HG03460 (cell line): Measurements from ENCODE around the gene GTSF1L.

ENCODE experiments used
- ATAC-seq: cut with Tn5 transposase; IDR thresholded peaks from one replicate; pipeline ENCODE4 v1.9.1; 2021; ENCODE audit not compliant: unreplicated experiment

Gene GTSF1L

DNA sequence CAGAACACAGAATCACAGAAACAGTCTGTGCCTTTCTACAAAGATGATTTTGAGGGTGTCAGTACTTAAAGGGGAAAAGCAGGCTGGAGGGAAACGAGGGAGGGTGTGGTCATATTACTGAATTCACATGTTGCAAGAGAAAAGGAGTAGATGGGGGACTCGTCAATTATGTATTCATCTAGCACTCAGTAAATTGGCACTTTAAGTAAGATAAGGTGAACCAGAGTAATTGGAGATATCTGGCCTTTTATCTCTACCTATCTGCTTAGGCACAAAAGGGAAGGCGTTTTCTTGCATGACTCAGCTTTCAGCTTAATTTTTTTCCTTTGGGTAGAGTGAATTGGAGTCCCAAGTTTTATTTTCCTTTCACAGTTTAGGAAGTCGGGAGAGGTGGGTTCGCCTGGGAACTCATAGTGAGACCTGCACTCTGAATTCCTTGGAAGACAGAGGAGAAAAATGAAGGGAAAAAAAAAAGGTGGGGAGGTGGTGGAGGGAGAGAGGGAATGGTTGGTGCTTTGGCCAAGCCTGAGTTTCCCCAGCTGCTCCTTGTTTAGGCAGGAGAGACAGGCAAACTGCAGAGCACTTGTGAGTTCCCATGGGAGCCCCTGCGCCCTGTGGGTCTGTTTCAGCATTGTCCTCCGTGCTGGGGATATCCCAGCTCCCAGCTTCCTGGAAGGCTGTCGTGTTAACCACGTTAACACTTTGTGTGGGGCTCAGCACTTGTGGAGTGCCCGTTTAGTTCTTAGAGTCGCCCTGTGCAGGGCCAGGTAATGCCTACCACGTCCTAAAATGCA, 19.7 kb upstream of the GTSF1L start:
- no peak for ATAC-seq

DNA sequence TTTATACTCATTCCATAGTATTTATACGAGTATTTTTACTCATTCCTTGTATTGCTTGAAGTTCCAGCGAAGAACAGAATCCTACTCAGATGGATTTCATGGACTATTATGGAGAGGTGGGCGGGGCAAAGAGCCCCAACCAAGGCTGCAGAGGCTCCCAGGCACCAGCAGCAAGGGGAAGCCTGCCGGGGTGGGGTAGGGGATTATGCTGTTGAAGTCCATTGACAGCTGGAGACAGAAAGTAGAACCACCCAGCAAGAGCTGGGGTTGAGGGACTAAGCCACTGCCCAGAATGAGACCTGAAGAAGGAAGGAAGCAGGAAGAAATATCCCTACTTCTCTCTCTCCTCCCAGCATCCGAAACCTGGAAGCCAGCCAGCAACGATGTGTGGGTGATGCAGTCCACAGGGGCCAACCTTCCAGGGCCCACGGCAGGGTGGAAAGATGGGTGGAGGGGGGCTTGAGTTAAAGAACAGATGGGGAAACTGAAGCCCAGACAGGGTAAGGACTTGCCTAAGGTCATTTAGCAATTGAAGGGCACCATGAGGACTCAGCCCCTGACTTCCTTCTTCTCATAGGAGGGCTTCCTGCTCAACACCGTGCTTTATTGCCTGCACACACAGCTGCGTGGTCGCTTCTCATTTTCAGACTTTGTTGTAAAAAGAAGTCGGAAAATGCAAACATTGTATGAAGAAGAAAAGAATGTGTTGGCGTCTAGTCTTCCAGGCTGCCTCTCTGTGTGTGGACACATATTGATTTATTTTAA, 18.3 kb upstream of the GTSF1L start:
- no peak for ATAC-seq

DNA sequence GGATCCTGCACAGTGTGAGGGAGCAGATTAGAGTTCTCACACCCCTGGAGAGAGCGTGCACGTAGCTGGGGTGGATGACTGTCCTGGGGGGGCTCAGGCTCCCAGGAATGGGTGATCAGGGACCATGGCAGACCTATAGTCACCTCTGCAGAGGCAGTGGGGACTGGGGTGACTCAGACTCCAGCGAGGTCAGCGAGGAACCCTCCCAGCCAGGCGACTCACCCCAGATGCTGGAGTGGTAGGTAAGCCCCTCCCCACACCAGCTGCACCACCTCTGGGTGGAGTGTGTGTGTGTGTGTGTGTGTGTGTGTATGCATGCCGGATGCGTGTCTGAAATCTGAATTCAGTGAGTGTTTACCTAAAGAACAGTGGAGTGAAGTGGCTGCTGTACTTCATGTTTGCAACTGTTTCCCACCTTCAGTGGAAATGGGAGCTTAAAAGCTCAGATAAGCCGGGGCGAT, 17.4 kb upstream of the GTSF1L start:
- ATAC-seq: no peak

DNA sequence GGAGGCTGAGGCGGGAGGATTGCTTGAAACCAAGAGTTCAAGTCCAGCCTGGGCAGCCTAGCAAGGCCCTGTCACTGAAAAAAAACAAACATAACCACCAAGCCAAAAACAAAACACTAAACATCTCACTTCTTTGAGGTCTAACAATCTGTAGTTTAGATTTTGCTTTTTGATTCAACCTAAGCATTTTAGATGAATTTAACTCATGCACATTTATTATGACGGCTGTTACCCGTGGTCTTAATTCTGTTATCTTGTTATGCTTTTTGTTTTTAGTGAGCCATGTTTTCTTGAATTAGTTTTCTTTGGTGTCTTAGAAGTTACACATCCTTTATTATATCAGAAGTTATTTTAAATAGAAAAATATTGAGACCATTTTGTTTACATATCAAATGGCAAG, 13.8 kb upstream of the GTSF1L start:
- ATAC-seq: no peak

DNA sequence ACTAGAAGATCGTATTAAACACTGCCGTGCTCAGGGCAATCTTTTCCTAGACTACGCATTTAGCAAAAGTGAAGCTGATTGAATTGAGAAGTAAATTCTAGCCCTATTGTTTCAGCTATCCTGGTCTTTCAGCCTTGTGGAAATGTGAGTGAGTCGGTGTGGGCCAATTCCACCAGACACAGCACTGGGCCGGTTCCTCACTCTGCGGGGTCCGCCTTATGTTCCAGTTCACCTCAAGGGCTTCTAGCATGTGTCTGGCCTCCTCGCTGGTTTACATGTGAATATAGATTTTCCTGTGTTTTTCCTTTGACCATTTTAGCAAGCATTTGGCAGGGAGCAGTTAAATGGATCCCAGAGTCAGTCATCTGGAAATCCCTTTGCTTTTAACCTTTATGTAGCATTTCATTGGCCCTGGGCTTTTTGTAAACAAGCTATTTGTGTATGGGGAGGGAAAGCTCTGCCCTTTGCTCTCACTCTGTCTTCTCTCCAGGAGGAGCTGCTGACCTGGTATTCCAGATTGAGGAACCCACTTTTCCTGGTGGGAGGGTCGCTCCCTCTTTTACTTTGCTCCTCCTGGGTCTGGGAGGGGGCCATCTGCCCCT, 12.4 kb upstream of the GTSF1L start:
- ATAC-seq: no peak

DNA sequence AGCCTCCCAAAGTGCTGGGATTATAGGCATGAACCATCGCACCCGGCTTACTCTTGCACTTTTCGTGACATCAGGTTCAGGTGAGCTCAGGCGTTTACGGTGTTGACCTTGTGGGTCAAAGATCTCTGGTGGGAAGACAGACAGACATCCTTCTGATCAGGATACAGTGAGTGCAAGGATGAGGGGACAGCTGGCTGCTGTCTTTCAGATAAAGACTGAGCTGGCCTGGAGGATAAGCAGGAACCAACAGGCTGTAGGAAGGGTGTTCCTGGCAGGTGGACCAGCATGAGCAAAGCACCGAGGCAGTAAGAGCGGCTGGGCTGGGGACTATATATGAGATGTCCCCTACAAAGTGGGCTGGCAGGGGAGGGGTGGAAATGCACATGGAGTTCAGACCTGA, 11.1 kb upstream of the GTSF1L start:
- no peak for ATAC-seq

DNA sequence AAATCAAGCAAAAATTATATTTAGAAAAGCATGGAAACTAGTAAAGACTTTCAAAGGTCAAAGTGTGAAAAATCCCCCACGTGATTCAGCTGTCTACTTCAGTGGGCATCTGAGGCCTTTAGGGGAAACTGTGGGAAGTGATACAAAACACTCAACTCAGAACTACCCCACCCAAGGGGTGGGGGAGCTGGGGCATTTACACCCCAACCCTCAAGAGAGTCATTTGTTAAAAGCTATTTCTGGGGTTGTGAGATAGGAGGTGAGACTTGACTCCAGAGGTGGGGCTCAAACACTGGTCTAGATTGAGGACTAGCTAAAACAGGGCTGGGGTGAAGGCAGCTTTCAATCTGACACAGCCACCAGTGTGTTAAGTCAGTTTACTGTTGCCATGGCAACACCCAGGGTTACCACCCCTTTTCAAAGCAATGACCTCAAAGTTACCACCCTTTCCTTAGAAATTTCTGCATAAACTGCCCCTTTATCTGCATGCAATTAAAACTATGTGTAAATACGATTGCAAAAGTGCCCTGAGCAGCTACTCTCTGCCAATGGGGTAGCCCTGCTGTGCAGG, 9.9 kb upstream of the GTSF1L start:
- peak; percentile 68 for ATAC-seq

DNA sequence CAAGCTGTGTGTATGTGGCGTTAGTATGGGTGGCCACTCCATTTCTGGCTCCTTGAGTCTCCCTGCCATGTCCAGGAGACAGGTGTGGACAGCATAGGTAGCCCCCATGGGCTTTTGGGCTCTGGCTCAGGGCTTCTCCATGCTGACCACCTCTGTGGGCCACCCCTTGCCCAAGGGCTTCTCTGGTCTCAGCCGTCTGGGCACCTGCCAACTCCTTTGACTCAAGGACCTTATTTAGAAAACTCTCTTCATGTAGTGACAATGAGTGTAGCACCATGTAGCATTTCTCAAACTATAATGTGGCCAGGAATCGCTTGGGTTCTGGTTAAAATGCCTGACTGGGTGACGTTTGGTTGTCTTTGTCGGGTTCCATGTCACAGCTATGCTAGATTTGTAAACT, 5.1 kb upstream of the GTSF1L start:
- ATAC-seq: no peak

DNA sequence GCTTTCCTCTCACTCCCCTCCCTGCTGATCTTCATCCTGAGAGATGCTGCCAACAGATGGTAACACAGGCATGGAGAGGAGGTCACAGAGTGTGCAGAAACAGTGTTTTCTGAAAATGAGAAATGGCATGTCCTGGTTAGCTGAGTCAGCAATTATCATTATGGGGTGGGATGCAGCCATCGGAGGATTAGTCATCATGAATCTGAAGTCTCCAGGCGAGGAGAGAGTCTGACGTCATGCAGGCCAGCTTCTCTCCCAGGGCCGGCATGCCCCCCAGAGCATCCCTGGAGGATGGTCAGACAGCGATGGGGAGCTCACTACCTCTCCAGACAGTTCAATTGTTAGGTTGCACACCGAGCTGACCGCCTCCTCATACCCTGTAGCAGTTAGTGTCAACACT, 4.7 kb upstream of the GTSF1L start:
- no peak for ATAC-seq

DNA sequence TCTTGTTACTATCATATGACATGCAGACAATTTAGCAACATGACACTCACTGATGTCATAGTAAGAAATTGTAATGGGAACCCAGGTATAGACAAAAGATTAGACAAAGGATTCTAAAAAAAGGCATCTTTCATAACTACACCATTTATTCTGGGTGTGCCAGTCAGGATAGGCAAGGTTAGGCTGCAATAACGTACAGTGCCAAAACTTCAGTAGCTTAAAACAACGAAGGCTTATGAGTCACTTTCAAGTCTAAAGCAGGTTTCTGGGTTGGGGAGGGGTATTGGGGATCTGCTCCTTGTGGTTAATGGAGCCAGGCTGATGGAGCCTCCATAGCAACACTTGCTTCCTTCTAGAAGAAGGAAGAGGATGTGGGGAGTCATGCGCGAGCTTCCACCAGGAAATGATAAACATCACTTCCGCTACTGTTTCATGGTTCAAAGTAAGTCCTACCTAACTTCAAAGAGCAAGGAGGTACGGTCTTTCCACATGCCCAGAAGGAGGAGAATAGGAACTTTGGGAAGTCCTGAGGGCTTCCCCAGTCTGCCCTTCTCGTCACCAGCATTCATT, 2.0 kb upstream of the GTSF1L start:
- no peak for ATAC-seq

DNA sequence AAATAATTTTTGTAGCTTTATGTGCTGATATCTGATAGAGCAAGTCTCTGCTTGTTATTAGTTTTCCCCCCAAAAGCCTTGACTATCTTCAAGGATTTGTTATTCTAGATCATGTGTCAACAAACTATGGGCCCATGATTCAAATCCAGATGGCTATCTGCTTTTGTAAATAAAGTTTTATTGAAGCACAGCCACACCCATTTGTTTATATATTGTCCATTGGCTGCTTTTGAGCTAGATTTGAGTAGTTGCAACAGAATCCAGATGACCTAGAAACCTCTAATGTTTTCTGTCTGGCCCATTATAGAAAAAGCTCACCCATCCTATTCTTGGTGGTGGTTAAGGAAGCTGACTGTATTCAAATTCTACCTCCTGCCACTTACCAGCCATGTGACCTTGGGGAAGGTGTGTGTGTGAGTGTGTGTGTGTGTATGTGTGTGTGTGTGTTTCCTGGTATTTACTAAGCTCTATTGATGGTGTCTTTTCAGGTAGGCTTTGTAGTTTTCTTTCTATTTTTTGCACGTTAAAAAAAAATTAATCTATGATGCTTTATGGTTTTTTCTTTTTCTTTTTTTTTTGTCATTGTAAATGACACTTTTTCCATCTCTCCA, 1.3 kb upstream of the GTSF1L start:
- ATAC-seq: no peak

DNA sequence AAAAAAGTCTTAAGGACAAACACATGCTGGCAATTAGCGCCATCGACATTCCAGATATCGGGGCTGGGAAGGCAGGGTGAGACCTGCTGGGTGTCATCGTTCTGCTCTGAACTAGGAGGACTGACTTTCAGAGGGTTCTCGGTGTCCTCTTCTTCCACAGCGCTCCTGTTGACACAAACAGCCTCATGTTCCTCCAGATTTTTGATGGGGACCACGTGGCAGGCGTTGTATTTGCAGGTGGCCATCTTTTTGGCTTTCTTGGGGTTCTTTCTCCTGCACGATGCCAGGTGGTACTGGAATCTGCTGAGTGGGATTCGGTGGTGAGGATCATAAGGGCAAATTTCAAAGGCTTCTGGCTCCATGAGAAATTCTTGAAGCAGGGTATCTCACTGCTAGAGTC, 469 bp downstream of the GTSF1L start:
- ATAC-seq: no peak

DNA sequence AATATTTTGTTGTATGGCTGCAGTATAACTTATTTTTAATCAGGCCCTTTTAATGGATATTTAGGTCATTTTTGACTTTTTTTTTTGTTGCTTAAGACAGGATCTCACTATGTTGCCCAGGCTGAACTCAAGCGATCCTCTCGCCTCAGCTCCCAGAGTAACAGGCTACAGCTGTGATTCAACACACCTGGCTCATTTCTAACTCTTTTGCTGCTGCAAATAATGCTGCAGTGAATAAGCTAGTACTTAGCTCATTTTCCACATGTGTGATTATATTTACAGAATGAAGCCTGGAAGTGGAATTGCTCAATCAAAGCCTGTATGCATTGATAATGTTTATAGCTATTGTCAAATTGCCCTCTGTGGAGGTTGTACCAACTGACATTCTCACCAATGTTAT, 1.1 kb downstream of the GTSF1L start:
- ATAC-seq: no peak

DNA sequence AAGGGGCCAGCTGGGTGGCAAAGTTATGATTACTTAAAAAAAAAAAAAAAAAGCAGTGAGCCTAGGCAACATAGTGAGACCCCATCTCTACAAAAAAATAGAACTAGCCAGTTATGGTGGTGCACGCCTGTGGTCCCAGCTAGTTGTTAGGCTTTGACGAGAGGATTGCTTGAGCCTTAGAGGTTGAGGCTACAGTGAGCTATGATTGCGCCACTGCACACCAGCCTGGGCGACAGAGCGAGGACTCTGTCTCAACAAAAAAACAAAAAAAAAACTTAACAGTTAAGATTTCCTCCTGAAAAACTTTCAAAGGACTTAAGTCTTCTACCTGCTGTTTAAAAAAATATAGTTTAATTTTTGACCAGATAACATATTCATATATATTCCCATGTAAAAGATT, 2.4 kb downstream of the GTSF1L start:
- no peak for ATAC-seq

DNA sequence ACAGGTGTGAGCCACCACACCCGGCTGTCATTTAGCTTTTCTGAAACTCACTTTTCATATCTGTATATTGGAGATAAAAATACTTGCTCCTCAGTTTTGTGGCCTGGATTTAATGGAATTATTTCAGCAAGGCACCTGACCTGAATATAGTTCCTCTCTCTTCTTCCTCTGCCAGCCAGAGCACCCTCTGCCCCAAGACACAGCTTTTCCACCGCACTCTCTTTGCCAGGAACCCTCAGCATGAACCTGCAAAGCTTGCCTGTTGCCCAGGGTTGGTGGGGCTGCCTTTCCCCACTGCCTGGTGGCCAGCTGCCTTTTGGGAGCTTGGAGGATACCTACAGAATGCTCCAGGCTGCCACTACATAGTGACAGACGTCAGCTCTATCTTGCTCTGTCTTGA, 3.1 kb downstream of the GTSF1L start:
- no peak for ATAC-seq

DNA sequence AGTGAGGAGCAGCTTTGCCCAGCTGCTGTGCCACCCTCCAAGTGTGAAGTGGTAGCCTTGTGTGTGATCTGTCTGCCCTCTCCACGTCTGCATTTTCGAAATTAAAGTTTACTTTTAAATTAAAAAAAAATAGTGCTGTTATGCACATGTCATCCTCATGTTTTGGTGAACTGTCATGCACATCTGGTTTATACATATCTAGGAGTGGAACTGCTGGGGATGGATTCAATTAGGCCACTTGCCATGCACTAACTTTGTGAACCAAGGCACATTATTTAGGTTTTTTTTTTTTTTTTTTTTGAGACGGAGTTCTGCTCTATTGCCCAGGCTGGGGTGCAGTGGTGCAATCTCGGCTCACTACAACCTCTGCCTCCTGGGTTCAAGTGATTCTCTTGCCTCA, 3.6 kb downstream of the GTSF1L start:
- ATAC-seq: no peak

DNA sequence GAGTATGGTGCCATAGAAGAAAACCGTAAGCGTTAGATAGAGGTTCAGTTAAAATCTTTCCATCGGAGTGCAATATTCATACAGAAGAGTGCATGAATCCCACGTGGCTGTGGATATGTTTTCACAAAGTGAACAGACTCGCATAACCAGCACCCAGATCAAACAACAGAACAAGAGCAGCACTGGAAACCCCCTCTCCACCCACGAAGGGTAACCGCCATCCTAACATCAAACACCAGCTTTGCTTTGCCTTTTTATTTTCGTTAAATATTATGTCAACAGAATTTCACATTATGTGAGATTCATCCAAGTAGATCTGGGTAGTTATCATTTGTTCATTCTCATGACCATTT, 4.7 kb downstream of the GTSF1L start:
- no peak for ATAC-seq

DNA sequence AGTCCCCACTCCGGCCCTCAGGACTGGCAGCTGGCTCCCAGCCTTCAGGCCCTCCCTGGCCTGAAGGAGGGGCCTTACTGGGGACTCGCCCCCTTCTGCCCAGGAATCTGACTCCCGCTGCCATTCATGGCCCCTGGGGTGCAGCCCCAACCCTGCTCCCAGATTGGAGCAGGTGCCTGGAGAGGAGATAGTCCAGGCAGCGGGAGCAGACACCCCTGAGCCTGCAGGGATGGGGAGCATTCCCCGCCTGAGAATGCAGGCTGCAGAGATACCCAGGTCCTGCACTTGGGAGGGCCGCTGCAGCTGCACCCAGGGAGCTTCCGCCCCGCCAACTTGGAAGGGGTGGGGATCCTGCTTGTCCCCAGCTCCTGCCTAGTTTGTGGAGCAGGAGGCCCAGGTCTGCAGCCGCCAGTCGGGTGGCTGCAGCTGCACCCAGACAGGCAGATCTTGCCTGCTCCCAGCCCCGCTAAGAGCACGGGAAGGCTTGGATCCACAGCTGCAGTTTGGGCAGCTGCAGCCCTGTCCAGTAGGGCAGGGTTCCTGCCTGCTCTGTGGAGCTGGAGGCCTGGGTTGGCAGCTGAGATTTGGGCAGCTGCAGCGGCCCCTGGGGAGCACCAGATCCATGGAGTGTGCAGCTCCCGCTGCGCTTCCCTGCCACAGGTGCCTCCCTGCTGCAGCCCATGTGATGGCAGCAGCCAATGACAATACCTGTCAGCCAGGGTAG, 5.2 kb downstream of the GTSF1L start:
- ATAC-seq: no peak

DNA sequence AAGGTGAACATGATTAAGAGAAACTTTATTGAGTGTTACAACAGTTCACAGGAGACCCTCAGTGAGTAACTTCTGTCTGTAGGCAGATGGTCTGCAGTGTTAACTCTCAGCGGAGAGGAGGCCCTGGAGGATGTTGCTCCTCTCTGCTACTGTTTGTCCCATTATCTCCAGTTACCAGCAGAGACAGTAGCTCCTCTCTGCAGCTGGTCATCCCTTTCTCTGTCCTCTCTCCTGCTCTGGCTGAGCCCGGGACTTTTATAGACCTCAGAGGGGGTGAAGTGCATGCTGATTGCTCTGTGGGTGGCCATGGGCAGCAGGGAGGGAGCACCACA, 5.7 kb downstream of the GTSF1L start:
- no peak for ATAC-seq

DNA sequence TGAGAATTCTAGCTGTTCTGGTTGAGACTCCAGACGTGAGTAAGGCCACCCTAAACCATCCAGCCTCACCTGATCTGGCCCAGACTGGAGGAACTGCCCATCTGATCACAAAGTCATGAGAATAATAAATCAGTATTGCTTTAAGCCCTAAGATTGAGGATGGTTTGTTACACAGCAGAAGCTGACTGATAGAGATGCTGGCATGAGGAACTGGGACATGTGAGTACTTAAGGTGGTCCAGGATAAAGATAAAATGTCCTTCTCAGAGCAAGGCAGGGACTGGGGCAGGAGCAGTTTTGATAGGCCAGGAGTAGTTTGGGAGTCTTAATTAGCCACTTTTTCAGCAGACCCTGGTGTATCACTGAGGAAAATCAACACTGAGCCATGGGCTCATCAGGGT, 6.8 kb downstream of the GTSF1L start:
- no peak for ATAC-seq

DNA sequence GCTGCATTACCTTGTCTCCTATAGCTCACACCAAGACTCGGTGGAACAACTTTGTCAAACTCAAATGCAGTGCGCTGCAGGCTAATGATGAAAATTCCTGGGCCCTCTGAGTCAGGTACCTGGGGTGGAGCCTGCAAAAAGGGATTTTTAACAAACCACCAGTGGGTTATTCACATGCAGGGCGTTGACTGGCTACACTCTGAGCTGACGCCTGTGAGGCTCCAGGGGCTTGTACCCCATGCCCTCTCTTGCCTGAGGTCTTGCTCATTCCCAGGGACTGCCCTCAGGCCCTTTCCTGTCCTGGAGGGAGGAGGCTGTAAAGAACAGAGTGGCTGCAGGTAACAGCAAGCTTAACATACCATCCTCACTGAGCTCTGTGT, 9.2 kb downstream of the GTSF1L start:
- ATAC-seq: no peak
